OCI-LY7 (cell line): ENCODE results near the gene TEK. TPM values are rescaled to one million over a fixed set of nuclear protein-coding genes. Genes with fewer than 3 reads are reported as not detected.

Experiments used
- BruUV-seq: library from RNA; stranded (reverse); fragments of 400-500 nt; replicated peaks from 2 replicates; lab custom pipeline; 2021; lab: Mats Ljungman, UMichigan
- CTCF ChIA-PET: fragments of 300-600 bp; sonication (Branson Sonifier 250); formaldehyde crosslinking; loops from one replicate; lab custom pipeline; 2022; ENCODE audit warnings: antibody characterized with exemption; ENCODE audit not compliant: unreplicated experiment; lab: Charles Lee
- POLR2A ChIA-PET: fragments of 300-600 bp; sonication (Branson Sonifier 250); formaldehyde crosslinking; loops from one replicate; lab custom pipeline; 2022; ENCODE audit warnings: antibody characterized with exemption; lab: Charles Lee
- DNase-seq: peaks from one replicate; pipeline ENCODE4 v3.0.0-alpha.2; 2015; ENCODE audit warnings: low spot score
- H2AFZ ChIP-seq: fragments of 200-600 bp; sonication (generic), shearing (Covaris generic); 2 replicates; pipeline ENCODE4 v1.6.1; 2014; ENCODE audit warnings: mild to moderate bottlenecking, antibody characterized with exemption, low read length, moderate library complexity
- H3K27ac ChIP-seq: fragments of 200-600 bp; sonication (generic); 2 replicates; pipeline ENCODE4 v1.5.1; 2014; ENCODE audit warnings: mixed run types, low read depth, mild to moderate bottlenecking, moderate library complexity, low read length, inconsistent platforms; ENCODE audit not compliant: poor library complexity, severe bottlenecking
- H3K36me3 ChIP-seq: fragments of 200-600 bp; sonication (generic); 2 replicates; pipeline ENCODE4 v1.6.1; 2014; ENCODE audit warnings: mild to moderate bottlenecking, antibody characterized with exemption, low read length, moderate library complexity, mixed read lengths; ENCODE audit not compliant: insufficient read depth
- H3K4me1 ChIP-seq: fragments of 200-600 bp; sonication (generic); 2 replicates; pipeline ENCODE4 v1.5.1; 2014; ENCODE audit warnings: mild to moderate bottlenecking, low read length; ENCODE audit not compliant: insufficient read depth, poor library complexity, severe bottlenecking
- H3K4me2 ChIP-seq: fragments of 200-600 bp; sonication (generic); 2 replicates; pipeline ENCODE4 v1.6.1; 2014; ENCODE audit warnings: mild to moderate bottlenecking, low read length
- H3K4me3 ChIP-seq: fragments of 200-600 bp; sonication (generic); 2 replicates; pipeline ENCODE4 v1.5.1; 2014; ENCODE audit warnings: mild to moderate bottlenecking, low read depth, low read length; ENCODE audit not compliant: poor library complexity, severe bottlenecking
- H3K79me2 ChIP-seq: fragments of 200-600 bp; sonication (generic); 2 replicates; pipeline ENCODE4 v1.6.1; 2016; ENCODE audit warnings: low read depth, mild to moderate bottlenecking, low read length, moderate library complexity, mixed read lengths; ENCODE audit not compliant: insufficient read depth
- H3K9me2 ChIP-seq: fragments of 200-600 bp; sonication (generic); 2 replicates; pipeline ENCODE4 v1.6.1; 2016; ENCODE audit warnings: mild to moderate bottlenecking, low read length, mixed read lengths; ENCODE audit not compliant: insufficient read depth
- H3K9me3 ChIP-seq: fragments of 200-600 bp; sonication (generic); 2 replicates; pipeline ENCODE4 v1.6.1; 2014; ENCODE audit warnings: mild to moderate bottlenecking, mixed run types, low read length, mixed read lengths
- H4K20me1 ChIP-seq: fragments of 200-600 bp; sonication (generic); 2 replicates; pipeline ENCODE4 v1.6.1; 2014; ENCODE audit warnings: mild to moderate bottlenecking, antibody characterized with exemption, low read length, moderate library complexity, mixed read lengths; ENCODE audit not compliant: insufficient read depth
- EZH2phosphoT487 ChIP-seq: fragments of 200-600 bp; sonication (generic); IDR thresholded peaks from 2 replicates; pipeline ENCODE4 v1.6.1; 2018; ENCODE audit warnings: low read depth, borderline replicate concordance, mild to moderate bottlenecking, mixed run types, antibody characterized with exemption, low read length, moderate library complexity, mixed read lengths
- intact Hi-C: fragments of 100-400 bp; cut with micrococcal nuclease; formaldehyde crosslinking; loops from one replicate; pipeline ENCODE4 v1.10.0; 2022; ENCODE audit not compliant: unreplicated experiment
- total RNA-seq, 2 experiments: library from RNA; depleted of rRNA in 1 of 2; stranded (reverse); fragments of >200 nt in 1 of 2; shearing (Covaris generic) in 1 of 2; gene quantifications; 2 replicates each; pipeline ENCODE4 v1.2.3, GENCODE V29; 2014 to 2022
- TF ChIP-seq, protein P1 (sequence below): fragments of 200-600 bp; sonication (generic); conservative IDR thresholded peaks from 2 replicates; pipeline ENCODE4 v1.5.1; 2014; ENCODE audit warnings: mild to moderate bottlenecking, antibody characterized with exemption, low read length, moderate library complexity, mixed read lengths

The TEK gene
- total RNA-seq, 2 experiments from 2014 or later: not detected

DNA sequence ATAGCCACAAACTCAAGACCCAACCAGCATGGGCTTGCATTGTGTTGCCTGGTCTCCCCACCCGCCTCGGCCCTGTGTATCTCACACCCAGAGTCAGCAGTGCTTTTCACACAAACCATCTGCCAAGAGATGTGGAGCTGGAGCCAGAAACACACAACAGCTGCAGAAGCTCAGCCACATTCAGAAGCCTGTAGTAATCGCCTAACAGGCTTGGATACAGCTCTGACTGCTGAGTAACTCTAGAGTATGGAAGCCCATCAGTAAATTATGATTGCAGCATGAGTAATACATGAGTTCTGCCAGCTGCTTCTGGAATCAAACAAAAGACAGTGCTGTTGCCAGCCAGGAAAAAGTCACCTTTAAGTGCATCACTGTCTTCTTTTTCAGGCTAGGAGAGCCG is 16.0 kb downstream of the TEK start:
- no peak overlapping the region for H3K27ac ChIP-seq
- H3K79me2 ChIP-seq: no peaks in the 10 kb centered on the region
- no peaks in the 10 kb centered on the region for H3K4me1 ChIP-seq
- H4K20me1 ChIP-seq: no peaks in the 10 kb centered on the region
- TF ChIP-seq EZH2phosphoT487: no peak
- TF ChIP-seq, protein P1, sequence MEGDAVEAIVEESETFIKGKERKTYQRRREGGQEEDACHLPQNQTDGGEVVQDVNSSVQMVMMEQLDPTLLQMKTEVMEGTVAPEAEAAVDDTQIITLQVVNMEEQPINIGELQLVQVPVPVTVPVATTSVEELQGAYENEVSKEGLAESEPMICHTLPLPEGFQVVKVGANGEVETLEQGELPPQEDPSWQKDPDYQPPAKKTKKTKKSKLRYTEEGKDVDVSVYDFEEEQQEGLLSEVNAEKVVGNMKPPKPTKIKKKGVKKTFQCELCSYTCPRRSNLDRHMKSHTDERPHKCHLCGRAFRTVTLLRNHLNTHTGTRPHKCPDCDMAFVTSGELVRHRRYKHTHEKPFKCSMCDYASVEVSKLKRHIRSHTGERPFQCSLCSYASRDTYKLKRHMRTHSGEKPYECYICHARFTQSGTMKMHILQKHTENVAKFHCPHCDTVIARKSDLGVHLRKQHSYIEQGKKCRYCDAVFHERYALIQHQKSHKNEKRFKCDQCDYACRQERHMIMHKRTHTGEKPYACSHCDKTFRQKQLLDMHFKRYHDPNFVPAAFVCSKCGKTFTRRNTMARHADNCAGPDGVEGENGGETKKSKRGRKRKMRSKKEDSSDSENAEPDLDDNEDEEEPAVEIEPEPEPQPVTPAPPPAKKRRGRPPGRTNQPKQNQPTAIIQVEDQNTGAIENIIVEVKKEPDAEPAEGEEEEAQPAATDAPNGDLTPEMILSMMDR: no peak
- CTCF ChIA-PET: no interaction called here
- intact Hi-C loops: no loop called here
- no peaks in the 10 kb centered on the region for H3K9me2 ChIP-seq
- no peak overlapping the region for H3K4me2 ChIP-seq
- H2AFZ ChIP-seq: no peak overlapping the region
- H3K9me3 ChIP-seq: no peaks in the 10 kb centered on the region
- H3K36me3 ChIP-seq: no peaks in the 10 kb centered on the region
- H3K4me3 ChIP-seq: no peak overlapping the region
- DNase-seq: no peak
- no TSS peak for BruUV-seq
- POLR2A ChIA-PET: no interaction called here

- no TSS peak for BruUV-seq
- Histone ChIP-seq H3K4me1 (no peaks in the 10 kb centered on the region), H3K9me3 (no peaks in the 10 kb centered on the region), H2AFZ (no peak overlapping the region), H3K4me3 (no peak overlapping the region), H3K27ac (no peak overlapping the region), H4K20me1 (no peaks in the 10 kb centered on the region), H3K4me2 (no peak overlapping the region), H3K36me3 (no peaks in the 10 kb centered on the region), H3K9me2 (no peaks in the 10 kb centered on the region), H3K79me2 (no peaks in the 10 kb centered on the region)
- DNase-seq: no peak
- ChIA-PET CTCF (no interaction called here), POLR2A (no interaction called here)
- intact Hi-C loops: no loop called here
- no peak for TF ChIP-seq EZH2phosphoT487
- TF ChIP-seq, protein P1: no peak
Measured at GRCh38 chr9:27125936-27126335, 16.9 kb downstream of the TEK start.

- H3K9me2 ChIP-seq: no peaks in the 10 kb centered on the region
- no peaks in the 10 kb centered on the region for H4K20me1 ChIP-seq
- H3K9me3 ChIP-seq: no peaks in the 10 kb centered on the region
- no peak overlapping the region for H3K4me2 ChIP-seq
- POLR2A ChIA-PET: no interaction called here
- H3K27ac ChIP-seq: no peak overlapping the region
- no peaks in the 10 kb centered on the region for H3K79me2 ChIP-seq
- intact Hi-C loops: no loop called here
- no peak for DNase-seq
- BruUV-seq: no TSS peak
- H3K4me1 ChIP-seq: no peaks in the 10 kb centered on the region
- no peak overlapping the region for H3K4me3 ChIP-seq
- H2AFZ ChIP-seq: no peak overlapping the region
- CTCF ChIA-PET: no interaction called here
- no peaks in the 10 kb centered on the region for H3K36me3 ChIP-seq
- no peak for TF ChIP-seq EZH2phosphoT487
- TF ChIP-seq, protein P1: no peak
Measured at GRCh38 chr9:27126670-27127069, 17.6 kb downstream of the TEK start.
